AML-193 (cell line): ENCODE measurements around the gene PRKAR2A.
"Not testable (repeated sequence)": the region's sequence is repeated elsewhere in the genome, so short reads cannot be mapped to it uniquely, and the experiment has no call there.

ENCODE experiments used
- DNase-seq, 2 experiments: peaks; one replicate each; lab custom pipeline; 2025; lab: John Stamatoyannopoulos, UW

PRKAR2A gene

GRCh38 chr3:48727511-48727910 is 120.2 kb downstream of the PRKAR2A start:
- no peak for DNase-seq

GRCh38 chr3:48725185-48725855 is 122.4 kb downstream of the PRKAR2A start:
- not testable (repeated sequence) for DNase-seq

GRCh38 chr3:48723725-48724124 is 123.9 kb downstream of the PRKAR2A start:
- DNase-seq: no peak

- not testable (repeated sequence) for DNase-seq
Observed at GRCh38 chr3:48723293-48723692, 124.4 kb downstream of the PRKAR2A start.

- peak; percentile 99 to 100 for DNase-seq
Observed at GRCh38 chr3:48716982-48717746, 130.5 kb downstream of the PRKAR2A start, which contains the start of gene IP6K2. IP6K2 (minus strand) TSS chr3:48717221; CDS start chr3:48695291, 21,930 bp downstream.

- peak in 1 of 2 experiments; percentile 35 for DNase-seq
Observed at GRCh38 chr3:48716508-48716981, 131.1 kb downstream of the PRKAR2A start.

GRCh38 chr3:48715174-48715800 is 132.4 kb downstream of the PRKAR2A start:
- DNase-seq: no peak

GRCh38 chr3:48711727-48712126 is 135.9 kb downstream of the PRKAR2A start:
- DNase-seq: no peak

- no peak for DNase-seq
Observed at GRCh38 chr3:48709051-48709461, 138.6 kb downstream of the PRKAR2A start.

- no peak for DNase-seq
Observed at GRCh38 chr3:48708481-48708889, 139.2 kb downstream of the PRKAR2A start.

GRCh38 chr3:48707157-48707556 is 140.5 kb downstream of the PRKAR2A start:
- no peak for DNase-seq

GRCh38 chr3:48702320-48702920 is 145.3 kb downstream of the PRKAR2A start:
- DNase-seq: no peak

GRCh38 chr3:48700731-48701405 is 146.8 kb downstream of the PRKAR2A start:
- DNase-seq: no peak

GRCh38 chr3:48698891-48699290 is 148.8 kb downstream of the PRKAR2A start:
- no peak for DNase-seq

- no peak for DNase-seq
Observed at GRCh38 chr3:48697952-48698351, 149.7 kb downstream of the PRKAR2A start.

GRCh38 chr3:48696601-48697000 is 151.1 kb downstream of the PRKAR2A start:
- no peak for DNase-seq
